ENCODE results near the gene DZIP1.
A peak's percentile ranks its signal among the peaks of the same experiment; 100 is the strongest.
"Not testable (repeated sequence)": the region's sequence is repeated elsewhere in the genome, so short reads cannot be mapped to it uniquely, and the experiment has no call there.

Gene DZIP1, protein sequence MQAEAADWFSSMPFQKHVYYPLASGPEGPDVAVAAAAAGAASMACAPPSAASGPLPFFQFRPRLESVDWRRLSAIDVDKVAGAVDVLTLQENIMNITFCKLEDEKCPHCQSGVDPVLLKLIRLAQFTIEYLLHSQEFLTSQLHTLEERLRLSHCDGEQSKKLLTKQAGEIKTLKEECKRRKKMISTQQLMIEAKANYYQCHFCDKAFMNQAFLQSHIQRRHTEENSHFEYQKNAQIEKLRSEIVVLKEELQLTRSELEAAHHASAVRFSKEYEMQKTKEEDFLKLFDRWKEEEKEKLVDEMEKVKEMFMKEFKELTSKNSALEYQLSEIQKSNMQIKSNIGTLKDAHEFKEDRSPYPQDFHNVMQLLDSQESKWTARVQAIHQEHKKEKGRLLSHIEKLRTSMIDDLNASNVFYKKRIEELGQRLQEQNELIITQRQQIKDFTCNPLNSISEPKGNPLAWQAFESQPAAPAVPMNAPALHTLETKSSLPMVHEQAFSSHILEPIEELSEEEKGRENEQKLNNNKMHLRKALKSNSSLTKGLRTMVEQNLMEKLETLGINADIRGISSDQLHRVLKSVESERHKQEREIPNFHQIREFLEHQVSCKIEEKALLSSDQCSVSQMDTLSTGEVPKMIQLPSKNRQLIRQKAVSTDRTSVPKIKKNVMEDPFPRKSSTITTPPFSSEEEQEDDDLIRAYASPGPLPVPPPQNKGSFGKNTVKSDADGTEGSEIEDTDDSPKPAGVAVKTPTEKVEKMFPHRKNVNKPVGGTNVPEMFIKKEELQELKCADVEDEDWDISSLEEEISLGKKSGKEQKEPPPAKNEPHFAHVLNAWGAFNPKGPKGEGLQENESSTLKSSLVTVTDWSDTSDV

DNA sequence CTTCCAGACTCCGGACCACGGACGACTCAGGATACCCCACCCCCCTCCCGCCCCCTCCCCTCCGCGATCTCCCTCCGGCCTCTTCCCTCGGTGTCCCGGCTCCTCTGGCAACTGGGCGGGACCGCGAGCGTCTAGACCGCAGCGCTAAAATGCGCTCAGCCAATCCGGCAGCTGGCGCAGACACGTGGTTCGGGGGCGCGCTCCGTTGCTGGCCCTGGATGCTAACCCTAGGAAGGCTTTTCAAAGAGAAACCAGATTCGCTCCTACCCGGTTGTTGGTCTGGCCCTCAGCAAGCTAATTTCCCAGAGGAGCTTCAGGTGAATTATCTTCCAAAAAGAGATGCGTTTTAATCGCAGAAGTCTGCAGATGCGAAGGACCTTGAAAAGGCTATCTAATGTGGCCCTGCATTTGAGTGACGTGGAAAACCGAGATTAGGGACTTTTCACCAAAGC is at the start of gene DZIP1:
Gene DZIP1, minus strand, starts transcription at position 106 of the 452 bp plus-strand sequence. CDS start 2,677 bp downstream, outside the sequence.
- DNase-seq (ENCODE audit: low spot score): peak; percentile 35

DNA sequence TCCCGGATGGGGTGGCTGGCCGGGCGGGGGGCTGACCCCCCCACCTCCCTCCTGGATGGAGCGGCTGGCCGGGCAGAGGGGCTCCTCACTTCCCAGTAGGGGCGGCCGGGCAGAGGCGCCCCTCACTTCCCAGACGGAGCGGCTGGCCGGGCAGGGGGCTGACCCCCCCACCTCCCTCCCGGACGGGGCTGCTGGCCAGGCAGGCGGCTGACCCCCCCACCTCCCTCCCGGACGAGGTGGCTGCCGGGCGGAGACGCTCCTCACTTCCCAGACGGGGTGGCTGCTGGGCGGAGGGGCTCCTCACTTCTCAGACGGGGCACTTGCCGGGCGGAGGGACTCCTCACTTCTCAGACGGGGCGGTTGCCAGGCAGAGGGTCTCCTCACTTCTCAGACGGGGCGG is 46.5 kb upstream of the DZIP1 start:
- DNase-seq (ENCODE audit: low spot score): not testable (repeated sequence)

DNA sequence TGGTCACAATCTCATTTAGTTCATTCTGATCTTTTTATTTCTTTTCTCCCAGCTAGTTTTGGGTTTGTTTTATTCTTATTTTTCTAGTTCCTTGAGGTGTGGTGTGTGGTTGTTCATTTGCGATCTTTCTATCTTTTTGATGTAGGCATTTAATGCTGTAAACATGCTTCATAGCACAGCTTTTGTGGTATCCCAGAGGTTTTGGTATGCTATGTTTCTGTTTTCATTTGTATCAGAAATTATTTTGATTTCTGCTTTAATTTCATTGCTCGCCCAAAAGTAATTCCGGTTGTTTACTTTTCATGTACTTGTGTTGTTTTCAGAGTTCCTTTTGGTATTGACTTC is 45.0 kb upstream of the DZIP1 start:
- no peak for DNase-seq (ENCODE audit: low spot score)

DNA sequence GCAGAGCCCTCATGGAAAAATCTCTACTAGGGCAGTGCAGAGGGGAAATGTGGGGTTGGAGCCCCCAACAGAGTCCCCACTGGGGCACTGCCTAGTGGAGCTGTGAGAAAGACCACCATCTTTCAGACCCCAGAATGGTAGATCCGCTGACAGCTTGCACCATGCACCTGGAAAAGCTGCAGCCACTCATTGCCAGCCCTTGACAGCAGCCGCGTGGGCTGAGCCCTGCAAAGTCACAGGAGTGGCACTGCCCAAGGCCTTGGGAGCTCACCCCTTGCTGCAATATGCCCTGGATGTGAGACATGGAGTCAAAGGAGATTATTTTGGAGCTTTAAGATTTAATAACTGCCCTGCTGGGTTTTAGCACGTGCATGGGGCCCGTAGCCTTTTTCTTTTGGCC is 40.5 kb upstream of the DZIP1 start:
- DNase-seq (ENCODE audit: low spot score): not testable (repeated sequence)

DNA sequence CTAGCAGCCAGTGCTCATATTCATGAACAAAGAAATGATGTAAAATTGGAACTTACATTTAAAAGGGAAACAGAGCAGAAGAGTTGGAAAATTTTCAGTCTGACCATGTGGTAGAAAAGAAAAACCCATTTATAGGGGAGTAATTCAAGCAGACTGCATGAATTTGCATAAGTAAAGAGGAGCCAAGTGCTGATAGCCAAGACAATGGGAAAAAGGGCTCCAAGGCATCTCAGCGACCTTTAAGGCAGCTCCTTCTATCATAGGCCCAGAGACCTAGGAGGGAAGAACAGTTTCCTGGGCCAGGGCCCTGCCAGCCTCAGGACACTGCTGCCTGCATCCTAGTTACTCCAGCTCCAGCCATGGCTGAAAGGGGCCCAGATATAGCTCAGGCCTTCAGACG is 39.9 kb upstream of the DZIP1 start:
- no peak for DNase-seq (ENCODE audit: low spot score)

DNA sequence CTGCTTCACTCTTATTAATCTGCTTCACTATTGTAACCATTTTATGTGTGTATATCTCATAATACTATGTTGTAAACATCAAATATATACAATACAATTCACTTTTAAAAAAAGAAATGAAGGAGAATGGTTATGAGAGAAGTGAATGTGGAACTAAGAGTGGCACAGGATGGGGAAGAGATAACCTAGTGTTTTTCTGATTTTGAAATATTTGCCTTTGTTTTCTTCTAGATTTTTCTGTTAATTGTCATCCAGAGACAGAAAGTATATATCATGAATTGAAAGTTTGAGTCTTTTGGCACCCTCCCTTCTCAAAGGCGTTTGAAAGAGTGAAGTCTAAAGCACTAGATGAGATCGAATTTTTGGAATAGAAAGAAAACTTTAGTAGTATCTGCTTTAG is 35.2 kb upstream of the DZIP1 start:
- DNase-seq (ENCODE audit: low spot score): no peak

DNA sequence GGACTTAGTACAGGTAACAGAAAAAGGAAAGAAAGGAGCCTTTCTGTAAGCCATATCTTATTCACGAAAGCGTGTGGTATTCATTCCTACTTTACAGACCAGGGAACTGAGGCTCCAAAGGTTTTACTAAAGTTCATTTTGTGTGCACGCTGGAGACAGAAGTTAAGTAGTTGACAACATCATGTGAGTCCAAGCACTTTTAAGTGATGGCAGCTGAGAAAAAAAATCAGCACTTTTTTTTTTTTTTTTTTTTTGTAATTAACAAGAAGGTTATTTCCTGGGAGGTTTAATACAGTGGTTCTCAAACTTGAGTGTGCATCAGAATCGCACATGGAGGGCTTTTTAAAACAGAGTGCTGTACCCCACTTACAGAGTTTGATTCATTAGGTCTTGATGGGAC is 34.5 kb upstream of the DZIP1 start:
- DNase-seq (ENCODE audit: low spot score): no peak

DNA sequence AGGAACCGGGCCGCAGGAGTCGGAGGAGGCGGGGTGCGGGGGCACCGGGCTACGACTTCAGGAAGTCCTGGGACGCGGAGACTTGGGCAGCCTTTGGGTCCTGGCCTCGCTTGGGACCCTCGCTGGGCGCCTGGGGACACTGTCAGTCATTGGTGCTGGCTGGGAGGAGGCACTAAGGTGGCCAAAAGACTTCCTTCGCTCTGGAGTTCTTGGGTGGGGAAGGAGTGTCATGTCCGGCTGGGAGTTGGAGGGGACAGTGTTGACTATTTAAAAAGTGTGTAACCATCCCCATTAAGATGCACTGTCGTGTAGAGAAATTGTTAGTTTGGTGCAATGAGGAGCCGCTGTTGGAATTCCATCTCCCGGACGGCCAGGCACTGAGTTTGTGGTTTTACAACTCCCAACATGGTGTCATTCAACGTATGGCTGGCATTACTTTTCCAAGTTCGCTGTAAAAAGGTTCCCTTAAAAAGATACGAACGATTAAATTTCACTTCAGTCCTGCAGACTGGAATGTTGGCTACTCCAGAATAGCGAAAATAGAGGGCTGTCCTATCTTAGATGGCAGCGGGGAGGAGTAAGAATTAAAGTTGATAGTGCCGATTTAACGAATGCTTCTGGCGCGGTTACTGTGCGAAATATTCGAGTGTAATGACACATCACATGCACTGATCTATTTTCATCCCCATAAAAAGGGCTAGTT is 33.2 kb upstream of the DZIP1 start:
- DNase-seq (ENCODE audit: low spot score): no peak

DNA sequence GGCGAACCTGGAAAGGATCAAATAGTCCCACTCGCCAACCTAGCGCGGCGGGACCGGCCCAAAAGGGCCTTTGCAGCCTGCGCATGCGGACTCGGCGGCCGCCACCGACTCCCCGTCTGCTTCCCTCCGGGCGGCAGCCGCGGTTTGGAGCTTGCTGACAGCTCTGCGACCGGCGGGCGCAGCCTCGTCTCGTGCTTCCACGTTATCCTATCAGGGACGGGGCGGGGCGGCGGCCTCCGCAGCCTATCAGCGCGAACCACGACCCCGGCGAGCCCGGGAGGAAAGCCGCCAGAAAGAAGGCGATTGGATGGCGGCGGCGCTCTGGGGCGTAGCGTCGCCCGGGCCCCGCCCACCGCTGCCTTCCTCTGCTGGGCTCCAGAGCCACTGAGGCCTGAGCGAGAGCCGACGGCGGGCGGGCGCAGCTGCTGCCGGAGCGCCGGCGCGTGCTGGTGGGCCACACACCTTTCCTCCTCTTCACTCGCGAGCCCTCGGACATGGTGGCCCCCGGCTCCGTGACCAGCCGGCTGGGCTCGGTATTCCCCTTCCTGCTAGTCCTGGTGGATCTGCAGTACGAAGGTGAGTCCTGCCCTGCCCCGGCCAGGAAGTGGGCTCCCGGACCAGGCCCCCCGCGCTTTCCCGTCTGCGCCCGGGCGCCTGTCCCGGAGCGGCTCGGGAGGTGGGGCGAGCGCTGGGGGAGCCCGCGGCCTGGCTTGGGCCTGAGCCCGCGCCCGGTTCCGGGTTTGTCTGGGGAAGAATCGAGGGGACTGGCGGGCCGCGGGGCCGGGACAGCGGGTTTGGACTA is 32.5 kb upstream of the DZIP1 start, which contains the start of gene DNAJC3:
Gene DNAJC3, plus strand, starts transcription at position 378 of the 802 bp plus-strand sequence. Its CDS starts 117 bp downstream, at position 495.
- DNase-seq (ENCODE audit: low spot score): peak; percentile 87

DNA sequence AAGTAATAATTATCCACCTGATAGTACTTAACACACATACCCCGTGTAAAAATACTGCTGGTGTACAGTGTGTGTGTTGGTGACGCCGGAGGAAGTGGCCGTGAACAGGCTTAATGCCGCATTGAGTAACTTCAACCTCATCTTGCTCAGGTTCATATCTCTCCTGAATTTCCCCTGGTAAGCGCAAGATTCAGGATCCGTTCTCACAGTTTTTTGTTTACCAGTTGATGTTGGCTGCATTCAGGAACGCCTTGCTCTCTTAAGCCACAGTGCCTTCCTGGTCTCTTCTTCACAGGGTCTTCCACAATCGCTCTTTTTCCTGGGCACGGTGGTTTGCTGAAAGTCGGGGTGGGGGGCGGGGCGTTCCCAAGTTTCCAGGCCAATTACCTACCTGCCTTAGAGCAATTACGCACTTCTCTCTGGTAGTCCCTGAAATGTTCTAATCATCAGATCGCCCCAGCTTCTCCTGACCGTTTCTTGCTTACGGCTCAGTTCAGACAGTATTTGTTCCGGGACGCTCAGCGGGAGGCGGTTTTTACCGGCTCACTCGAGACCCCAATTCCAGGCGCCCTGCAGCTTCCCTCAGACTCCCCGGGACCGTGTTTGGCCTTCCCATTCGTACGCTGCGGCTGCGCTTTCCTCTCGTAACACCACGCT is 31.7 kb upstream of the DZIP1 start:
- DNase-seq (ENCODE audit: low spot score): no peak

DNA sequence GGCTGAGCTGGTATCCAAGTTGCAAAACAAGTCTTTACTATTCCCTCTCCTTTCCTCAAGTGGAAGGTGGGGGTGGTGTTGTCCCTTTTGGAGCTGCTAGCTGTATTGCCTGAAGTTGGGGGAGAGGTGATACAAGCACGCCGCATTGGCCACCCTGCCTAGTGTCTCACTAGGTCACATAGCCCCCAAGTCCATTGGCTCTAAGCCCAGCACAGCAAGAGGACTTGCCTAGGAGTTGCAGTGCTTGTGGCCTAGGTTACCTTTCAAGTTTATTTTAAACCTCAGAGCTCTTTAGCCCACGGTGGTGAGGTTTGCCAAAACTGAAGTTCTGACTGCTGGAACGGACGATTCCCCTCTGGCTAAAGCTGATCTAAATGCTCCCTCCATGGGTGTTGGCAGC is 27.1 kb upstream of the DZIP1 start:
- no peak for DNase-seq (ENCODE audit: low spot score)

DNA sequence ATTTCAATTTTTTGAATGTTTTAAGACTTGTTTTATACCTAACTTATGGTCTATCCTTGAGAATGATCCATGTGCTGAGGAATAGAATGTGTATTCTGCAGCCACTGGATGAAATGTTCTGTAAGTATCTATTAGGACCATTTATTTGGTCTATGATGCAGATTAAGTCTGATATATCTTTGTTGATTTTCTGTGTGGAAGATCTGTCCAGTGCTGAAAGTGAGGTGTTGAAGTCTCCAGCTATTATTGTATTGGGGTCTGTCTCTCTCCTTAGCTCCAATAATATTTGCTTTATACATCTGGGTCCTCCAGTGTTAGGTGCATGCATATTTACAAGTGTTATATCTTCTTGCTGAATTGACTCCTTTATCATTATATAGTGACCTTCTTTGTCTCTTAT is 22.7 kb upstream of the DZIP1 start:
- not testable (repeated sequence) for DNase-seq (ENCODE audit: low spot score)

DNA sequence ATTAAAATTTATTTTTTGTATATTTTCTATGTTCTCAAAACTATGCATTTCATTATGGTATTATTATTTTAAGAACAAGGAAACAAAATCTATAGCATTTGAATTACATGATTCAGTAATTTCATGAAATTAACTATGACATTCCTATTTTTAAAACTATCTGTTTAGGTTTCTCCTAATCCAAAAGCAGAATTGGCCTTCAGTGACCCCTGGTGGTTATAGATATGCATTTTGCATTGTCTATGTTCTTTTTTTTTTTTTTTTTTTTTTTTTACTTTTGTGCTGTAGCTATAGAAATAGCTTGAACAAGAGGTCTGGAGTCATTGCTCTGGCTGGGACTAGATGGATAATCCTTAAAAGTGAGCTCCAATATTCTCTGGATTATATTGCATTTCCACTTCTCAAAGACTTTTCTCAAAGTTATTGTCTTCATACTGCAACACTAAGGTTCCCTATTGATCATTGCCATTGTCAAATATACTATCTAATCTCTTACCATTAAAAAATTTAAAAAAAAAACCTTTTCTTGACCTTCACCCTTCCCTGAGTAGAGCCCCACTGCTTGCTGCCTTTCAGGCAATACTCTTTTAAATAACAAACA is 16.6 kb upstream of the DZIP1 start:
- no peak for DNase-seq (ENCODE audit: low spot score)

DNA sequence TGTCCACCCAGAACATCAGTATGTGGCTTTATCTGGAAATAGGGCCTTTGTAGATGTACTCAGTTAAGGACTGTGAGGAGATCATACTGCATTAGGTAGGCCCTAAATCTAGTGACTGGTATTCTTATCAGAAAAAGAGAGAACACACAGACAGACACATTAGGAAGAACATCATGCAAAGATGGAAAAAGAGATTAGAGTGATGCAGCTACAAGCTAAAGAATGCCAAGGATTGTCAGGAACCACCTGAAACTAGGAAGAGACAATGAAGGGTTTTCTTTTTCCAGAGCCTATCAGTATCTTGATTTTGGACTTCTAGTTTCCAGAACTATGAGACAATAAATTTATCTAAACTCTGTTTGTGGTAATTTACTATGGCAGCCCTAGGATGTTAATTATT is 15.0 kb upstream of the DZIP1 start:
- DNase-seq (ENCODE audit: low spot score): no peak

DNA sequence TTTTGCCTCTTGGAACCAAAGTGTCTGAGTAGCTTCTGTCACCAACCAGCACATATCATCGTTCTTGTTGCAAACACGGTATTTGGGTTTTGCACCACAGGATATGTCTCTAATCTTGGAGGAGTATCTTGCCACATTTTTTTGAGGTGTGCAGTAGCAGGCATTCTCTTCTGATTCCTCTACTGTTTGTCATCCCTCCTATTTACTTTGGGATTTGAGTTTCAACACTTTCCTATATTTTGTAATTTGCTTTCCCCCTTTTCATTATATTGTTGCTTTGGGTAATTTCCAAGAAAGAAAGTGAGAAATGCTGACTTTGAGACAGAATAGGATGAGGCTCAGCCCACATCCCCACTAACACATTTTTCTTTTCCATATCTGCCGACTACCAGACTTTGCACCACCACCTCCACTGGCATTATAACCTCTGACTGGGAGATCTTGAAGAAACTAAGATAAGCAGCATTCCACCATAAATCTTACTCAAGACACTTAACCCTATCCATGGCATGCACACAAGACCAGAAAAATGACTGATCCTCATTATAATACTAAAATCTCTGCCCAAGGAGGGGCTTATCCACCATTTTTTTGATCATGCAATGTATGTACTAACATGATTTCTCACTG is 12.0 kb upstream of the DZIP1 start:
- DNase-seq (ENCODE audit: low spot score): no peak

DNA sequence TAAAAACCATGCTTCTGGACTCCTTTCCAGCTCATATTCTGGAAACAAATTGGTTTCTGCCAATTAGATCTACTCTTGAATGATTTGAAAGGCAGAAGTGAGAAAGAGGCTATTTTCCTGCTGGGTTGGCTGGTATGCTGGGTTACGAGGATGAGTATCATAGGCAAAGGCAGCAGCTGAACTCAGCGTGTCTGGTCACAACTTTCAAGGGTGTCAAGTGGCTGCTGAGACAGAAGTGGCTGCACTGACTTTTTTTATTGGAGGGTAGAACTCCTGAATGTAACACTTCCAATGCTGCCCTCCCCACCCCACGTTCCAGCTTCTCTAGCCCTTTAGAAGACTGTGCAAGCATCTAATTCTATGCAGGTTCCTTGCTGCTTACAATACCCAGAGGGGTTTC is 8.3 kb upstream of the DZIP1 start:
- DNase-seq (ENCODE audit: low spot score): no peak

DNA sequence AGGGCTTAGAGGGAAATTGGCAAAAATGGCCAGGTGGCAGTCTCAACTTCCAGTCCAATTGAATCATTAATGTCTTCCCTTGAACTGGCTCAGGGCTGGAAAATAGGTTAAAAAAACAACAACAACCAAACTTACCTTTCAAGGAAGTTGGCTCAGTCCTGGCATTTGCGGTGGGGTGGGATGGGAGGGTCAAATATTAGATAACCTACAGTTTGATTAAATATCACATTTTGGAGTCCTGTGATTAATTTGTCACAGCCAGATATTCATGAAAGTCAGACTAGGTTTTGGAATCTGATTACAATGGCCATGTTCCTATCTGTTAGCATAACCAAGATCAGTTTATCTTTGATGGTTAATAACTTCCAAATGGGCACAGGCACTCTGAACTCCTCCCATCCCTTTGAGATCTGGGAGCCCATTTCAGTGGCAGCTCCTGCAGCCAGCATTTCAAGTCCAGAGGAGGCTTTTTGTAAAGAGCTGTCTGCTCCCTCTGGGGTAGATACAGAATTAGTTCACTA is 7.8 kb upstream of the DZIP1 start:
- DNase-seq (ENCODE audit: low spot score): no peak

DNA sequence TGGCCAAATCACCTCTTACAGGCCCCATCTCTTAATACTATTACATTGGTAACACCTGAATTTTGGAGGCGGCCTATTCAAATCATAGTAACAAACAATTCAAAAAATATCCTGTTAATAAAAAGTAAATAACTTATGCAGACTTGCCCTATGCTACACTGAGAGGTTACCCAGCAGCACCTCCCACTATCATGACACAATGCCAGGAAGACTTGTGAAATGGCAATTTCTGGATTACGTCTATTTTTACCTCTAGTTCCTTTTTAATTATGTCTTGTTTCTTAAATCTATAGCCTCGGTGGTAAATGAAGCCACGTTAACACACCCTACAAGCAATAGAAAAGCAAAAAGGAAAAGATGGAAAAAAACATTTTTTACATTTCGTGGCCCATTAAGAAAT is 6.2 kb upstream of the DZIP1 start:
- DNase-seq (ENCODE audit: low spot score): no peak

DNA sequence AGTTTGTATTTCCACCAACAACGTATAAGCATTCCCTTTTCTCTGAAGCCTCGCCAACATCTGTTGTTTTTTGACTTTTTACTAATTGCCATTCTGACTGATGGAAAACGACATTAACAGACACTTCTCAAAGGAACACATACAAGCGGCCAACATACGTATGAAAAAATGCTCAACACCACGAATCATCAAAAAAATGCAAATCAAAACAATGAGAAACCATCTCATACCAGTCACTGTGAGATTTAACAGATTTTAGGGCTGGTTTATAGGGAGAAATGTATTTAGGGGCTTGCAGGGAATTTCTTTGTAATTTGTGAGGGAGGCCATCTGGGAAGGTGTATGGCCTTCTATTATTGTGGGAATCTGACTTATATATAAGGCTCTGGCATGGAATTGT is 2.8 kb upstream of the DZIP1 start:
- DNase-seq (ENCODE audit: low spot score): no peak

Measured in HuH-7 (cell line).